ENCODE data around the gene MACROD2. TPM values are rescaled to one million over a fixed set of nuclear protein-coding genes. Genes with fewer than 3 reads are reported as not detected.
A peak's percentile ranks its signal among the peaks of the same experiment; 100 is the strongest.

MACROD2 gene
- total and polyA plus RNA-seq, 4 donors = 13.0 to 67.1 (median 20.7) TPM

GRCh38 chr20:14337400-14338171, 342.3 kb downstream of the MACROD2 start, which contains the start of gene FLRT3:
FLRT3 (minus strand) TSS chr20:14337612; CDS start chr20:14327506, 10,106 bp downstream.
- Histone ChIP-seq H3K9me3 (ENCODE audit: control insufficient read depth in 4 of 4, insufficient read depth in 3 of 4, low read length in 3 of 4) (no peaks in the 10 kb centered on the region), H3K4me1 (ENCODE audit: control insufficient read depth in 5 of 5, insufficient read depth in 5 of 5, low read length in 5 of 5) (peaks cover 0 to 10% (median 2%) of the 10 kb centered on the region in 5 donors), H3K27me3 (ENCODE audit: control insufficient read depth in 3 of 3, insufficient read depth in 3 of 3, low read length in 2 of 3) (no peaks in the 10 kb centered on the region), H3K36me3 (ENCODE audit: control insufficient read depth in 4 of 4, insufficient read depth in 4 of 4, low read length in 4 of 4) (no peaks in the 10 kb centered on the region), H3K9ac (ENCODE audit: insufficient read depth in 1 of 2, low read length in 2 of 2) (peak within 1 kb of the TSS; percentile 82 to 99), H3K27ac (ENCODE audit: low read depth in 1 of 2, low read length in 1 of 2) (peak within 1 kb of the TSS in 1 of 2 donors; percentile 90), H3K4me3 (peak within 1 kb of the TSS; percentile 49)
- peak; percentile 92 to 97 (median 97) for DNase-seq
- TF ChIP-seq CTCF (IDR thresholded peaks at IDR 0.05; ENCODE audit: control extremely low read depth, extremely low read depth) = peak; percentile 32
- 25 to 29% methylated on average over 12 of the region's 12 CpGs for WGBS, 2 donors
- peak; percentile 89 for ATAC-seq (ENCODE audit: insufficient read depth, low FRiP score)

- Histone ChIP-seq H3K9ac (ENCODE audit: insufficient read depth in 1 of 2, low read length in 2 of 2) (no peak overlapping the region), H3K9me3 (ENCODE audit: control insufficient read depth in 4 of 4, insufficient read depth in 3 of 4, low read length in 3 of 4) (no peaks in the 10 kb centered on the region), H3K36me3 (ENCODE audit: control insufficient read depth in 4 of 4, insufficient read depth in 4 of 4, low read length in 4 of 4) (no peaks in the 10 kb centered on the region), H3K4me3 (no peak overlapping the region), H3K27me3 (ENCODE audit: control insufficient read depth in 3 of 3, insufficient read depth in 3 of 3, low read length in 2 of 3) (no peaks in the 10 kb centered on the region), H3K4me1 (ENCODE audit: control insufficient read depth in 5 of 5, insufficient read depth in 5 of 5, low read length in 5 of 5) (peaks cover 0 to 6% (median 0%) of the 10 kb centered on the region in 5 donors), H3K27ac (ENCODE audit: low read depth in 1 of 2, low read length in 1 of 2) (no peak overlapping the region)
- 74 to 83% methylated on average over 4 of the region's 4 CpGs for WGBS, 2 donors
- DNase-seq (peak; percentile 39 to 87 (median 70)), ATAC-seq (ENCODE audit: insufficient read depth, low FRiP score) (no peak)
- TF ChIP-seq CTCF (IDR thresholded peaks at IDR 0.05; ENCODE audit: control extremely low read depth, extremely low read depth) = no peak
Measured at GRCh38 chr20:14341801-14342200, 346.5 kb downstream of the MACROD2 start.

GRCh38 chr20:14342918-14343317, 347.6 kb downstream of the MACROD2 start:
- no peak for ATAC-seq (ENCODE audit: insufficient read depth, low FRiP score)
- Histone ChIP-seq H3K36me3 (ENCODE audit: control insufficient read depth in 4 of 4, insufficient read depth in 4 of 4, low read length in 4 of 4) (no peaks in the 10 kb centered on the region), H3K27ac (ENCODE audit: low read depth in 1 of 2, low read length in 1 of 2) (no peak overlapping the region), H3K27me3 (ENCODE audit: control insufficient read depth in 3 of 3, insufficient read depth in 3 of 3, low read length in 2 of 3) (no peaks in the 10 kb centered on the region), H3K4me3 (no peak overlapping the region), H3K4me1 (ENCODE audit: control insufficient read depth in 5 of 5, insufficient read depth in 5 of 5, low read length in 5 of 5) (peaks cover 0 to 2% (median 0%) of the 10 kb centered on the region in 5 donors), H3K9ac (ENCODE audit: insufficient read depth in 1 of 2, low read length in 2 of 2) (no peak overlapping the region), H3K9me3 (ENCODE audit: control insufficient read depth in 4 of 4, insufficient read depth in 3 of 4, low read length in 3 of 4) (no peaks in the 10 kb centered on the region)
- TF ChIP-seq CTCF (IDR thresholded peaks at IDR 0.05; ENCODE audit: control extremely low read depth, extremely low read depth) = no peak
- 66 to 79% methylated on average over 1 of the region's 1 CpG for WGBS, 2 donors
- DNase-seq = no peak

All from lung (tissue), 12 donors.